SH-SY5Y (cell line): Measurements from ENCODE around the gene S100PBP.

Experiments
- GATA2 ChIP-seq: IDR thresholded peaks from 2 replicates; pipeline ENCODE4 v1.6.1; 2011; ENCODE audit warnings: mild to moderate bottlenecking, low read depth, low read length
- GATA3 ChIP-seq: IDR thresholded peaks from 2 replicates; pipeline ENCODE4 v1.6.1; 2011; ENCODE audit warnings: low read depth, mild to moderate bottlenecking, low read length, moderate library complexity

- TF ChIP-seq GATA2 = no peak
- TF ChIP-seq GATA3 = no peak
Measured at GRCh38 chr1:32861904-32862695, 44.6 kb downstream of the S100PBP start.
